HL-60 (cell line): ENCODE results near the gene BTBD7.

Source experiments
- SPI1 ChIP-seq: IDR thresholded peaks from 2 replicates; pipeline ENCODE4 v1.6.1; 2012; ENCODE audit warnings: low read depth, mild to moderate bottlenecking, borderline replicate concordance
- TF ChIP-seq, protein P1 (sequence below): IDR thresholded peaks from 2 replicates; pipeline ENCODE4 v1.6.1; 2012; ENCODE audit warnings: low read depth; ENCODE audit not compliant: insufficient replicate concordance
- TF ChIP-seq, protein P2 (sequence below): IDR thresholded peaks from one replicate; pipeline ENCODE4 v1.5.1; 2011; ENCODE audit warnings: low read length, control low read depth, inconsistent platforms; ENCODE audit not compliant: insufficient read depth

DNA sequence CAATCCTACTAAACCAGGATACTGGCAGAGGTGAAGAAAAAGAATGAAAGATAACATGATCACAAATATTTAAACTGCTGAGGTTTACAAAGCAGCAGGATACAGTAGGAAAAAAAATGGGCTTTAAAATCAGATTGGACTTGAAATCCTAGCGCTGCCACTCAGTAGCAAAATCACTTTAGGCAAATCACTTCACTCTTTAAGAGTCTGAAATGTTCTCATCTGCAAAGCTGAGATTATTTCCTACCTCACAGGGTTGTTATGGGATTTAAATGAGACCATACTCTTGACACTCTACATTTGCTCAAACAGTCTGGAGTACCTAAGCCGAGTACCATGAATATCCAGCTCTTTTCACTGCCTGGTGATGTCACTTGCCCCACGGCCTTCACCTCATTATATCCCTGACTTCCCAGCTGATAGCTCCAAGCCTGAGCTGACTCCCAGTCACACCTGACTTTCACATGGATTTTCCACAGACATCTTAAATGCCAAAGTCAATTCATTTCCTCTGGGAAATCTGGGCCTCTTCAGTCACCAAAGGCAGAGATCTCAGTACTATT, 65.6 kb downstream of the BTBD7 start:
- TF ChIP-seq, protein P1, sequence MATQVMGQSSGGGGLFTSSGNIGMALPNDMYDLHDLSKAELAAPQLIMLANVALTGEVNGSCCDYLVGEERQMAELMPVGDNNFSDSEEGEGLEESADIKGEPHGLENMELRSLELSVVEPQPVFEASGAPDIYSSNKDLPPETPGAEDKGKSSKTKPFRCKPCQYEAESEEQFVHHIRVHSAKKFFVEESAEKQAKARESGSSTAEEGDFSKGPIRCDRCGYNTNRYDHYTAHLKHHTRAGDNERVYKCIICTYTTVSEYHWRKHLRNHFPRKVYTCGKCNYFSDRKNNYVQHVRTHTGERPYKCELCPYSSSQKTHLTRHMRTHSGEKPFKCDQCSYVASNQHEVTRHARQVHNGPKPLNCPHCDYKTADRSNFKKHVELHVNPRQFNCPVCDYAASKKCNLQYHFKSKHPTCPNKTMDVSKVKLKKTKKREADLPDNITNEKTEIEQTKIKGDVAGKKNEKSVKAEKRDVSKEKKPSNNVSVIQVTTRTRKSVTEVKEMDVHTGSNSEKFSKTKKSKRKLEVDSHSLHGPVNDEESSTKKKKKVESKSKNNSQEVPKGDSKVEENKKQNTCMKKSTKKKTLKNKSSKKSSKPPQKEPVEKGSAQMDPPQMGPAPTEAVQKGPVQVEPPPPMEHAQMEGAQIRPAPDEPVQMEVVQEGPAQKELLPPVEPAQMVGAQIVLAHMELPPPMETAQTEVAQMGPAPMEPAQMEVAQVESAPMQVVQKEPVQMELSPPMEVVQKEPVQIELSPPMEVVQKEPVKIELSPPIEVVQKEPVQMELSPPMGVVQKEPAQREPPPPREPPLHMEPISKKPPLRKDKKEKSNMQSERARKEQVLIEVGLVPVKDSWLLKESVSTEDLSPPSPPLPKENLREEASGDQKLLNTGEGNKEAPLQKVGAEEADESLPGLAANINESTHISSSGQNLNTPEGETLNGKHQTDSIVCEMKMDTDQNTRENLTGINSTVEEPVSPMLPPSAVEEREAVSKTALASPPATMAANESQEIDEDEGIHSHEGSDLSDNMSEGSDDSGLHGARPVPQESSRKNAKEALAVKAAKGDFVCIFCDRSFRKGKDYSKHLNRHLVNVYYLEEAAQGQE = no peak
- TF ChIP-seq, protein P2, sequence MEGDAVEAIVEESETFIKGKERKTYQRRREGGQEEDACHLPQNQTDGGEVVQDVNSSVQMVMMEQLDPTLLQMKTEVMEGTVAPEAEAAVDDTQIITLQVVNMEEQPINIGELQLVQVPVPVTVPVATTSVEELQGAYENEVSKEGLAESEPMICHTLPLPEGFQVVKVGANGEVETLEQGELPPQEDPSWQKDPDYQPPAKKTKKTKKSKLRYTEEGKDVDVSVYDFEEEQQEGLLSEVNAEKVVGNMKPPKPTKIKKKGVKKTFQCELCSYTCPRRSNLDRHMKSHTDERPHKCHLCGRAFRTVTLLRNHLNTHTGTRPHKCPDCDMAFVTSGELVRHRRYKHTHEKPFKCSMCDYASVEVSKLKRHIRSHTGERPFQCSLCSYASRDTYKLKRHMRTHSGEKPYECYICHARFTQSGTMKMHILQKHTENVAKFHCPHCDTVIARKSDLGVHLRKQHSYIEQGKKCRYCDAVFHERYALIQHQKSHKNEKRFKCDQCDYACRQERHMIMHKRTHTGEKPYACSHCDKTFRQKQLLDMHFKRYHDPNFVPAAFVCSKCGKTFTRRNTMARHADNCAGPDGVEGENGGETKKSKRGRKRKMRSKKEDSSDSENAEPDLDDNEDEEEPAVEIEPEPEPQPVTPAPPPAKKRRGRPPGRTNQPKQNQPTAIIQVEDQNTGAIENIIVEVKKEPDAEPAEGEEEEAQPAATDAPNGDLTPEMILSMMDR = no peak
- no peak for TF ChIP-seq SPI1
